ENCODE data around the gene DIDO1. TPM values are rescaled to one million over a fixed set of nuclear protein-coding genes. Genes with fewer than 3 reads are reported as not detected.

DIDO1 gene
- total and polyA plus RNA-seq, 8 donors: 38.1 to 65.9 (median 58.5) TPM

GRCh38 chr20:62959998-62960436, 33.7 kb upstream of the DIDO1 start:
- no peak for TF ChIP-seq CTCF (IDR thresholded peaks at IDR 0.05)
- DNase-seq: peak in 1 of 4 donors; percentile 70
- intact Hi-C loops (cut with DNase I): no loop called here

GRCh38 chr20:62959101-62959971, 33.0 kb upstream of the DIDO1 start:
- H3K9me3 ChIP-seq: no peaks in the 10 kb centered on the region
- no peaks in the 10 kb centered on the region for H3K27me3 ChIP-seq
- H3K27ac ChIP-seq: no peak overlapping the region
- peak in 1 of 4 donors; percentile 69 for DNase-seq
- H3K36me3 ChIP-seq: peaks cover 0 to 49% of the 10 kb centered on the region in 2 donors
- TF ChIP-seq CTCF (IDR thresholded peaks at IDR 0.05): no peak
- H3K4me1 ChIP-seq: peaks cover 3 to 6% of the 10 kb centered on the region in 2 donors
- no peak overlapping the region for H3K4me3 ChIP-seq
- ATAC-seq: no peak
- intact Hi-C loops (cut with DNase I): no loop called here

More at GRCh38 chr20:62959998-62960436, 33.7 kb upstream of the DIDO1 start:
- no peak for ATAC-seq
- no peaks in the 10 kb centered on the region for H3K27me3 ChIP-seq
- no peak overlapping the region for H3K27ac ChIP-seq
- peaks cover 0 to 54% of the 10 kb centered on the region in 2 donors for H3K36me3 ChIP-seq
- no peaks in the 10 kb centered on the region for H3K4me1 ChIP-seq
- no peaks in the 10 kb centered on the region for H3K9me3 ChIP-seq
- no peak overlapping the region for H3K4me3 ChIP-seq

GRCh38 chr20:62958388-62959100, 32.2 kb upstream of the DIDO1 start:
- no peak for DNase-seq
- no peaks in the 10 kb centered on the region for H3K9me3 ChIP-seq
- no peaks in the 10 kb centered on the region for H3K27me3 ChIP-seq
- H3K4me3 ChIP-seq: no peak overlapping the region
- TF ChIP-seq CTCF (IDR thresholded peaks at IDR 0.05): no peak
- no peak for ATAC-seq
- intact Hi-C loops (cut with DNase I): no loop called here
- H3K36me3 ChIP-seq: peaks cover 0 to 41% of the 10 kb centered on the region in 2 donors
- H3K27ac ChIP-seq: no peak overlapping the region
- peaks cover 10 to 14% of the 10 kb centered on the region in 2 donors for H3K4me1 ChIP-seq

- no peak for DNase-seq
- peaks cover 0 to 30% of the 10 kb centered on the region in 2 donors for H3K36me3 ChIP-seq
- intact Hi-C loops (cut with DNase I): no loop called here
Observed at GRCh38 chr20:62957136-62958117, 31.1 kb upstream of the DIDO1 start.

More at GRCh38 chr20:62957136-62958117, 31.1 kb upstream of the DIDO1 start:
- Histone ChIP-seq H3K4me3 (no peak overlapping the region), H3K27ac (no peak overlapping the region), H3K4me1 (peaks cover 17 to 25% of the 10 kb centered on the region in 2 donors), H3K27me3 (no peaks in the 10 kb centered on the region), H3K9me3 (no peaks in the 10 kb centered on the region)
- no peak for ATAC-seq
- TF ChIP-seq CTCF (IDR thresholded peaks at IDR 0.05): no peak
